22Rv1 (cell line): Measurements from ENCODE around the gene TEX52.

Experiments used
- CTCF ChIP-seq: fragments of 450-650 bp; IDR thresholded peaks from 2 replicates; pipeline ENCODE4 v1.5.1; 2017; ENCODE audit warnings: mild to moderate bottlenecking
- ZFX ChIP-seq: fragments of 450-650 bp; IDR thresholded peaks from 2 replicates; pipeline ENCODE4 v1.6.1; 2017; ENCODE audit warnings: antibody characterized with exemption, borderline replicate concordance

GRCh38 chr12:2862876-2863275 is 6.0 kb upstream of the TEX52 start:
- no peak for TF ChIP-seq CTCF
- TF ChIP-seq ZFX = no peak
